Neuronal stem cell (in vitro differentiated cells): ENCODE measurements around the gene WNT6.

ENCODE experiments used
- DNase-seq: peaks from one replicate; pipeline ENCODE4 v3.0.0-alpha.2; 2013; ENCODE audit warnings: low spot score
- H2AFZ ChIP-seq: one replicate; pipeline ENCODE4 v1.6.1; 2013; ENCODE audit warnings: mild to moderate bottlenecking, low read length, inconsistent platforms
- H2AK5ac ChIP-seq: 2 replicates; pipeline ENCODE4 v1.6.1; 2013; ENCODE audit warnings: low read depth, mild to moderate bottlenecking, inconsistent platforms, low read length, moderate library complexity, mixed read lengths
- H2BK120ac ChIP-seq: 2 replicates; pipeline ENCODE4 v1.6.1; 2013; ENCODE audit warnings: low read depth, mild to moderate bottlenecking, inconsistent platforms, low read length, moderate library complexity, mixed read lengths
- H2BK12ac ChIP-seq: one replicate; pipeline ENCODE4 v1.6.1; 2013; ENCODE audit warnings: low read length, inconsistent platforms
- H2BK15ac ChIP-seq: 2 replicates; pipeline ENCODE4 v1.6.1; 2013; ENCODE audit warnings: mild to moderate bottlenecking, low read length, inconsistent platforms, mixed read lengths
- H2BK5ac ChIP-seq: one replicate; pipeline ENCODE4 v1.6.1; 2013; ENCODE audit warnings: inconsistent platforms, mild to moderate bottlenecking, low read length, moderate library complexity
- H3K14ac ChIP-seq: one replicate; pipeline ENCODE4 v1.6.1; 2013; ENCODE audit warnings: low read length, inconsistent platforms
- H3K18ac ChIP-seq: 2 replicates; pipeline ENCODE4 v1.6.1; 2013; ENCODE audit warnings: low read length, inconsistent platforms
- H3K23ac ChIP-seq: 2 replicates; pipeline ENCODE4 v1.6.1; 2013; ENCODE audit warnings: low read depth, mild to moderate bottlenecking, mixed read lengths, low read length, inconsistent platforms; ENCODE audit not compliant: poor library complexity
- H3K27ac ChIP-seq: replicated peaks from 3 replicates; pipeline ENCODE4 v1.5.1; 2013; ENCODE audit warnings: low read length, inconsistent platforms
- H3K27me3 ChIP-seq, 3 experiments: 2 replicates each; pipeline ENCODE4 v1.6.1; 2013; ENCODE audit warnings: low read length in 3 of 3, mild to moderate bottlenecking in 2 of 3, inconsistent platforms in 1 of 3, low read depth in 1 of 3, mixed read lengths in 1 of 3, moderate library complexity in 1 of 3; ENCODE audit not compliant: control insufficient read depth in 3 of 3, insufficient read depth in 3 of 3
- H3K36me3 ChIP-seq, 2 donors: replicated peaks in 1 of 2; 2 replicates each; pipeline ENCODE4 v1.6.1; 2013; ENCODE audit warnings: low read length in 2 of 2; ENCODE audit not compliant: control insufficient read depth in 2 of 2, insufficient read depth in 2 of 2
- H3K4ac ChIP-seq: 2 replicates; pipeline ENCODE4 v1.6.1; 2013; ENCODE audit warnings: inconsistent platforms, mild to moderate bottlenecking, low read length, moderate library complexity
- H3K4me1 ChIP-seq, 2 donors: 1 replicate in 1 of 2; 2 replicates in 1 of 2; pipeline ENCODE4 v1.6.1; 2013; ENCODE audit warnings: low read length in 2 of 2, low read depth in 1 of 2; ENCODE audit not compliant: control insufficient read depth in 2 of 2, insufficient read depth in 1 of 2
- H3K4me2 ChIP-seq: one replicate; pipeline ENCODE4 v1.6.1; 2013; ENCODE audit warnings: mild to moderate bottlenecking, low read length, inconsistent platforms; ENCODE audit not compliant: insufficient read depth, poor library complexity, severe bottlenecking
- H3K4me3 ChIP-seq, 2 donors: 2 replicates each; pipeline ENCODE4 v1.5.1; 2013; ENCODE audit warnings: low read length in 2 of 2, mild to moderate bottlenecking in 2 of 2, inconsistent platforms in 1 of 2, moderate library complexity in 1 of 2
- H3K79me1 ChIP-seq: one replicate; pipeline ENCODE4 v1.6.1; 2013; ENCODE audit warnings: low read depth, mild to moderate bottlenecking, inconsistent platforms, low read length, moderate library complexity
- H3K9ac ChIP-seq: one replicate; pipeline ENCODE4 v1.6.1; 2013; ENCODE audit warnings: mild to moderate bottlenecking, low read depth, low read length, inconsistent platforms; ENCODE audit not compliant: poor library complexity
- H3K9me3 ChIP-seq, 2 donors: replicated peaks in 1 of 2; 2 replicates each; pipeline versions ENCODE3 to v1.6.1; 2013; ENCODE audit warnings: low read length in 2 of 2, mild to moderate bottlenecking in 2 of 2, inconsistent platforms in 1 of 2, low read depth in 1 of 2, mixed read lengths in 1 of 2, moderate library complexity in 1 of 2; ENCODE audit not compliant: control insufficient read depth in 2 of 2, insufficient read depth in 1 of 2
- H4K8ac ChIP-seq: one replicate; pipeline ENCODE4 v1.6.1; 2013; ENCODE audit warnings: low read depth, mild to moderate bottlenecking, inconsistent platforms, low read length, moderate library complexity
- H4K91ac ChIP-seq: one replicate; pipeline ENCODE4 v1.6.1; 2013; ENCODE audit warnings: low read length, low read depth, mild to moderate bottlenecking, inconsistent platforms; ENCODE audit not compliant: poor library complexity
- WGBS, 2 donors: extraction: QIAGEN DNeasy Blood & Tissue Kit; methylation state at CpG; one replicate each; pipeline ENCODE4 v1.1.7; 2013; ENCODE audit warnings: missing lambda C conversion rate in 2 of 2, mixed read lengths in 1 of 2; ENCODE audit not compliant: insufficient read length in 2 of 2, insufficient replicate concordance in 1 of 2; ENCODE audit errors: extremely low coverage in 2 of 2; 5-methylcytosine and 5-hydroxymethylcytosine counted together

The WNT6 gene

GRCh38 chr2:218826791-218827190 is 32.8 kb upstream of the WNT6 start:
- no peak overlapping the region for H3K4me2 ChIP-seq
- H3K9me3 ChIP-seq = no peaks in the 10 kb centered on the region
- H3K18ac ChIP-seq = no peak overlapping the region
- H3K79me1 ChIP-seq = no peaks in the 10 kb centered on the region
- no peak overlapping the region for H3K27ac ChIP-seq
- no peak overlapping the region for H3K23ac ChIP-seq
- peaks cover 0 to 31% (median 0%) of the 10 kb centered on the region in 3 experiments for H3K27me3 ChIP-seq
- H2AK5ac ChIP-seq = no peak overlapping the region
- no peak overlapping the region for H2BK120ac ChIP-seq
- no peak overlapping the region for H2BK15ac ChIP-seq
- no peak overlapping the region for H3K14ac ChIP-seq
- peak overlapping the region in 1 of 2 donors; percentile 19 for H3K4me3 ChIP-seq
- H3K9ac ChIP-seq = no peak overlapping the region
- H3K36me3 ChIP-seq = no peaks in the 10 kb centered on the region
- H4K8ac ChIP-seq = no peak overlapping the region
- H4K91ac ChIP-seq = no peak overlapping the region
- no peak overlapping the region for H2BK5ac ChIP-seq
- H2AFZ ChIP-seq = no peak overlapping the region
- no CpG with 5 or more reads among the region's 10 CpGs for WGBS, 2 donors
- H3K4ac ChIP-seq = no peak overlapping the region
- DNase-seq = no peak
- H2BK12ac ChIP-seq = no peak overlapping the region
- peaks cover 0 to 3% of the 10 kb centered on the region in 2 donors for H3K4me1 ChIP-seq

- Histone ChIP-seq H3K9me3 (no peaks in the 10 kb centered on the region), H3K4me2 (no peak overlapping the region), H3K4ac (no peak overlapping the region), H4K8ac (no peak overlapping the region), H3K79me1 (no peaks in the 10 kb centered on the region), H3K4me3 (no peak overlapping the region), H3K9ac (no peak overlapping the region), H3K36me3 (no peaks in the 10 kb centered on the region), H2AK5ac (no peak overlapping the region), H2BK12ac (no peak overlapping the region), H2BK15ac (no peak overlapping the region), H3K27me3 (peaks cover 0 to 36% (median 0%) of the 10 kb centered on the region in 3 experiments), H2BK120ac (no peak overlapping the region), H3K14ac (no peak overlapping the region), H4K91ac (no peak overlapping the region), H2BK5ac (no peak overlapping the region), H3K27ac (no peak overlapping the region), H3K4me1 (peaks cover 0 to 3% of the 10 kb centered on the region in 2 donors), H3K18ac (peak overlapping the region; percentile 78), H3K23ac (peak overlapping the region; percentile 44), H2AFZ (no peak overlapping the region)
- no peak for DNase-seq
- no CpG with 5 or more reads among the region's 14 CpGs for WGBS, 2 donors
Measured at GRCh38 chr2:218827701-218828476, 31.7 kb upstream of the WNT6 start.

- no peak overlapping the region for H3K14ac ChIP-seq
- no peak overlapping the region for H2AFZ ChIP-seq
- no peak overlapping the region for H2AK5ac ChIP-seq
- WGBS, 2 donors = no CpG with 5 or more reads among the region's 4 CpGs
- peaks cover 0 to 3% of the 10 kb centered on the region in 2 donors for H3K4me1 ChIP-seq
- no peak overlapping the region for H3K4ac ChIP-seq
- H3K4me2 ChIP-seq = no peak overlapping the region
- H4K91ac ChIP-seq = no peak overlapping the region
- H3K23ac ChIP-seq = peak overlapping the region; percentile 44
- no peak overlapping the region for H2BK12ac ChIP-seq
- no peak overlapping the region for H4K8ac ChIP-seq
- no peak overlapping the region for H3K27ac ChIP-seq
- peaks cover 0 to 37% (median 0%) of the 10 kb centered on the region in 3 experiments for H3K27me3 ChIP-seq
- no peak for DNase-seq
- no peak overlapping the region for H3K9ac ChIP-seq
- H3K79me1 ChIP-seq = no peaks in the 10 kb centered on the region
- H3K18ac ChIP-seq = peak overlapping the region; percentile 40
- peak overlapping the region; percentile 43 for H2BK15ac ChIP-seq
- no peak overlapping the region for H3K4me3 ChIP-seq
- H3K9me3 ChIP-seq = no peaks in the 10 kb centered on the region
- no peak overlapping the region for H2BK5ac ChIP-seq
- H3K36me3 ChIP-seq = no peaks in the 10 kb centered on the region
- no peak overlapping the region for H2BK120ac ChIP-seq
Measured at GRCh38 chr2:218828477-218828778, 31.2 kb upstream of the WNT6 start.

GRCh38 chr2:218829868-218830451 is 29.6 kb upstream of the WNT6 start:
- no peak overlapping the region for H2BK5ac ChIP-seq
- WGBS, 2 donors = no CpG with 5 or more reads among the region's 17 CpGs
- H3K27me3 ChIP-seq = peaks cover 0 to 48% (median 0%) of the 10 kb centered on the region in 3 experiments
- H4K91ac ChIP-seq = no peak overlapping the region
- peak overlapping the region; percentile 5 for H3K9ac ChIP-seq
- H2AK5ac ChIP-seq = no peak overlapping the region
- no peak overlapping the region for H3K18ac ChIP-seq
- H3K14ac ChIP-seq = peak overlapping the region; percentile 60
- no peak overlapping the region for H2BK12ac ChIP-seq
- no peak overlapping the region for H2BK15ac ChIP-seq
- H3K4me3 ChIP-seq = no peak overlapping the region
- no peak overlapping the region for H2AFZ ChIP-seq
- H2BK120ac ChIP-seq = no peak overlapping the region
- no peak overlapping the region for H3K4ac ChIP-seq
- H4K8ac ChIP-seq = no peak overlapping the region
- no peaks in the 10 kb centered on the region for H3K79me1 ChIP-seq
- no peaks in the 10 kb centered on the region for H3K9me3 ChIP-seq
- peaks cover 0 to 3% of the 10 kb centered on the region in 2 donors for H3K4me1 ChIP-seq
- no peak for DNase-seq
- peak overlapping the region; percentile 11 for H3K23ac ChIP-seq
- H3K27ac ChIP-seq = no peak overlapping the region
- no peaks in the 10 kb centered on the region for H3K36me3 ChIP-seq
- H3K4me2 ChIP-seq = no peak overlapping the region
